ENCODE measurements around the gene MTMR3.

The MTMR3 gene

DNA sequence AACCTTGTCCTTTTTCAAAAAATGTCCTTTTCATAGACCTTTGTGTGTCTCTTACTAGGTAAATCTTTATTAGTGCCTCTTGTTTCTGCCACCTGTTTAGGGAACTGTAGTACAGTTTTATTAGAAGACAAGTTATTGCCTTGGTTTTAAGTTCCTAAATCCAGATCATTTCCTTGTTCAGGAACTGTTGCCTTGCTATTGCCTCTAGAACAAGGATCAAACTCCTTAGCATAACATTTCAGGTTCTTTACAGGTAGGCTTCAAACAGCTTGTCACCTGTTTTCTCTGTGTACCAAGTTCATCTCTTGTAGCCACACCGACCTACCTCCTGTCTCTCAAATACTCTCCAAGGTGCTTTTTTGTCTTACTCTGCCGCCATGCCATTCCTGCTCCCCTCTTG is 75.2 kb downstream of the MTMR3 start:
- no peak for TF ChIP-seq TAF1 (IDR thresholded peaks at IDR 0.05; ENCODE audit: borderline replicate concordance, insufficient read depth, low read length)
- TF ChIP-seq FOXP2 (optimal IDR thresholded peaks at IDR 0.05; ENCODE audit: borderline replicate concordance, extremely low read depth, extremely low read length, insufficient read depth), result no peak
- TF ChIP-seq SIN3A (IDR thresholded peaks at IDR 0.05; ENCODE audit: borderline replicate concordance, insufficient read depth, low read length), result no peak
- TF ChIP-seq, protein P1, sequence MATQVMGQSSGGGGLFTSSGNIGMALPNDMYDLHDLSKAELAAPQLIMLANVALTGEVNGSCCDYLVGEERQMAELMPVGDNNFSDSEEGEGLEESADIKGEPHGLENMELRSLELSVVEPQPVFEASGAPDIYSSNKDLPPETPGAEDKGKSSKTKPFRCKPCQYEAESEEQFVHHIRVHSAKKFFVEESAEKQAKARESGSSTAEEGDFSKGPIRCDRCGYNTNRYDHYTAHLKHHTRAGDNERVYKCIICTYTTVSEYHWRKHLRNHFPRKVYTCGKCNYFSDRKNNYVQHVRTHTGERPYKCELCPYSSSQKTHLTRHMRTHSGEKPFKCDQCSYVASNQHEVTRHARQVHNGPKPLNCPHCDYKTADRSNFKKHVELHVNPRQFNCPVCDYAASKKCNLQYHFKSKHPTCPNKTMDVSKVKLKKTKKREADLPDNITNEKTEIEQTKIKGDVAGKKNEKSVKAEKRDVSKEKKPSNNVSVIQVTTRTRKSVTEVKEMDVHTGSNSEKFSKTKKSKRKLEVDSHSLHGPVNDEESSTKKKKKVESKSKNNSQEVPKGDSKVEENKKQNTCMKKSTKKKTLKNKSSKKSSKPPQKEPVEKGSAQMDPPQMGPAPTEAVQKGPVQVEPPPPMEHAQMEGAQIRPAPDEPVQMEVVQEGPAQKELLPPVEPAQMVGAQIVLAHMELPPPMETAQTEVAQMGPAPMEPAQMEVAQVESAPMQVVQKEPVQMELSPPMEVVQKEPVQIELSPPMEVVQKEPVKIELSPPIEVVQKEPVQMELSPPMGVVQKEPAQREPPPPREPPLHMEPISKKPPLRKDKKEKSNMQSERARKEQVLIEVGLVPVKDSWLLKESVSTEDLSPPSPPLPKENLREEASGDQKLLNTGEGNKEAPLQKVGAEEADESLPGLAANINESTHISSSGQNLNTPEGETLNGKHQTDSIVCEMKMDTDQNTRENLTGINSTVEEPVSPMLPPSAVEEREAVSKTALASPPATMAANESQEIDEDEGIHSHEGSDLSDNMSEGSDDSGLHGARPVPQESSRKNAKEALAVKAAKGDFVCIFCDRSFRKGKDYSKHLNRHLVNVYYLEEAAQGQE (IDR thresholded peaks at IDR 0.05; ENCODE audit: insufficient read depth in 1 of 2, low read depth in 2 of 2, low read length in 2 of 2), result no peak
- no peak for TF ChIP-seq POLR2AphosphoS5 (IDR thresholded peaks at IDR 0.05; ENCODE audit: low read depth, low read length)

GRCh38 chr22:29964776-29965175 is 81.8 kb downstream of the MTMR3 start:
- TF ChIP-seq SIN3A (IDR thresholded peaks at IDR 0.05; ENCODE audit: borderline replicate concordance, insufficient read depth, low read length) (no peak), FOXP2 (optimal IDR thresholded peaks at IDR 0.05; ENCODE audit: borderline replicate concordance, extremely low read depth, extremely low read length, insufficient read depth) (no peak), TAF1 (IDR thresholded peaks at IDR 0.05; ENCODE audit: borderline replicate concordance, insufficient read depth, low read length) (no peak), POLR2AphosphoS5 (IDR thresholded peaks at IDR 0.05; ENCODE audit: low read depth, low read length) (no peak)
- TF ChIP-seq, protein P1 (IDR thresholded peaks at IDR 0.05; ENCODE audit: insufficient read depth in 1 of 2, low read depth in 2 of 2, low read length in 2 of 2), result no peak

- TF ChIP-seq SIN3A (IDR thresholded peaks at IDR 0.05; ENCODE audit: borderline replicate concordance, insufficient read depth, low read length) (no peak), FOXP2 (optimal IDR thresholded peaks at IDR 0.05; ENCODE audit: borderline replicate concordance, extremely low read depth, extremely low read length, insufficient read depth) (no peak), POLR2AphosphoS5 (IDR thresholded peaks at IDR 0.05; ENCODE audit: low read depth, low read length) (no peak), TAF1 (IDR thresholded peaks at IDR 0.05; ENCODE audit: borderline replicate concordance, insufficient read depth, low read length) (no peak)
- TF ChIP-seq, protein P1 (IDR thresholded peaks at IDR 0.05; ENCODE audit: insufficient read depth in 1 of 2, low read depth in 2 of 2, low read length in 2 of 2), result no peak
Observed at GRCh38 chr22:29967461-29967860, 84.5 kb downstream of the MTMR3 start.

- TF ChIP-seq POLR2AphosphoS5 (IDR thresholded peaks at IDR 0.05; ENCODE audit: low read depth, low read length), result no peak
- TF ChIP-seq FOXP2 (optimal IDR thresholded peaks at IDR 0.05; ENCODE audit: borderline replicate concordance, extremely low read depth, extremely low read length, insufficient read depth), result no peak
- no peak for TF ChIP-seq TAF1 (IDR thresholded peaks at IDR 0.05; ENCODE audit: borderline replicate concordance, insufficient read depth, low read length)
- no peak for TF ChIP-seq SIN3A (IDR thresholded peaks at IDR 0.05; ENCODE audit: borderline replicate concordance, insufficient read depth, low read length)
- TF ChIP-seq, protein P1 (IDR thresholded peaks at IDR 0.05; ENCODE audit: insufficient read depth in 1 of 2, low read depth in 2 of 2, low read length in 2 of 2), result no peak
Observed at GRCh38 chr22:29971607-29972006, 88.6 kb downstream of the MTMR3 start.

DNA sequence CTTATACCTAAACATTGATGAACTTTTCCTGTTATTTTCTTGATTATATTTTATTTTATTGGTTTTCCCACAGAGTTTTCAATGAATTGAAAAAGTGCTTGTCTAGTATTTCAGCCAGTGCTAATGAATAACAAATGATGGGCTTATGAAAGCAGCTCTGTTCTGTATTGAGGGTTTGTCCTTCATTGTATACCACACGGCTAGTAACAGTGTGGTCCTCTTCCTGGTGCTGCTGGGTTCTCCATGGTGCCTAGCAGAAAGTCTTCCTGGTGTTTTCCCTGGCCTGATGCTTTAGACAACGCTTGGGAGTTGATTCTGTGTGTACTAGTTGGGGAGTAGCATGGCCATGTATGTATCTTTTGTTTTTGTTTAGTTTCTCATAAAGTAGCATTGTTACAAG is 89.1 kb downstream of the MTMR3 start:
- TF ChIP-seq POLR2AphosphoS5 (IDR thresholded peaks at IDR 0.05; ENCODE audit: low read depth, low read length) (no peak), FOXP2 (optimal IDR thresholded peaks at IDR 0.05; ENCODE audit: borderline replicate concordance, extremely low read depth, extremely low read length, insufficient read depth) (no peak), TAF1 (IDR thresholded peaks at IDR 0.05; ENCODE audit: borderline replicate concordance, insufficient read depth, low read length) (no peak), SIN3A (IDR thresholded peaks at IDR 0.05; ENCODE audit: borderline replicate concordance, insufficient read depth, low read length) (no peak)
- TF ChIP-seq, protein P1 (IDR thresholded peaks at IDR 0.05; ENCODE audit: insufficient read depth in 1 of 2, low read depth in 2 of 2, low read length in 2 of 2), result no peak

Data from PFSK-1 (cell line).